Hematopoietic multipotent progenitor cell treated with erythropoietin and hydrocortisone succinate and interleukin-3 and kit ligand, for 4 days (in vitro differentiated cells): Measurements from ENCODE around the gene KIAA2012.

Source experiments
- DNase-seq: peaks from one replicate; pipeline ENCODE4 v3.0.0-alpha.2; 2015

The KIAA2012 gene

DNA sequence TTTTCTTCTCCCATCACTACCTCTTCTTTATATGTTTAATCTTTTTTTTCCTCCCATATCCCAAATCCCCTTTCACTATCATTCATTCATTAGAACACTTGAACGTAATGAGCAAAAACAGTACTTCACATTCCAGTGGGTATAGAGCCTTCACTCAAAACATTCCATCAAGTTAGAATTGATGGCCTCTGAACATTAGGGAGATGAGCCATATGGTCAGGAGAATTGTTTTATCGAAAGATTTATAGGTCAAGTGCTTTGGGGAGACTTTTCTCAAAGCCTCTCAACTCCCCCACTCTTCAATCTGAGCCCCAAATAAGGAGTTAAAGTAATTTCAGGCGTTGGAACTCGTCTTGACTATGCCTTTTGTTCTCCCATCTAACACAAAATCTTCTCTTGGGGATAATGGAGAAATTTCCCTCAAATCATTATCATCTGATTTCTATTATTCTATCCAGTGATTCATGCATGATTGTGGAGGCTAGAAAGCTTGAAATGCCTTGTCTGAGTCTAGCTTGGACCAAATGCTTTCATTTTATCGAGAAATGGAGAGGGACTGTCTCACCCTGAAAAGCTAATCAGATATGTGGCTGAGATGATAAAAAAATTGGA lies 79.2 kb downstream of the KIAA2012 start:
- DNase-seq = no peak

DNA sequence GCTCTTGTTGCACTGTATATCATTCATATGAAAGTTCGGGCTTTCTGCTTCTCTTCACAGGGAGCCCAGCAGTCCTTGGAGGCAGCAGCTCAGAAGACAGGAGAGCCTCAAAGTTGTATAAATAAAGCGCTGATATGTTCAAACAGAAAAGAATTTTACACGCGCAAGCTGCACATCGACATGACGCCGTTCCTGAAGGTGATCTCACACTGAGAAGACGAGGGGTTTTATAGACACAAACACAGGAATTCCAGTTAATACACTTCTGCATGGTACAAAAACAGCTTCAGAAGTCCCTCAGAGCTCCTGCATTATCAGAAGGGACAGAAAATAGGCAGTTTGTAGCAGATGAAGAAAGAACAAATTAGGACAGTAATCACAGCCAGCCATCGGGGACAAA lies 81.6 kb downstream of the KIAA2012 start:
- DNase-seq = no peak

DNA sequence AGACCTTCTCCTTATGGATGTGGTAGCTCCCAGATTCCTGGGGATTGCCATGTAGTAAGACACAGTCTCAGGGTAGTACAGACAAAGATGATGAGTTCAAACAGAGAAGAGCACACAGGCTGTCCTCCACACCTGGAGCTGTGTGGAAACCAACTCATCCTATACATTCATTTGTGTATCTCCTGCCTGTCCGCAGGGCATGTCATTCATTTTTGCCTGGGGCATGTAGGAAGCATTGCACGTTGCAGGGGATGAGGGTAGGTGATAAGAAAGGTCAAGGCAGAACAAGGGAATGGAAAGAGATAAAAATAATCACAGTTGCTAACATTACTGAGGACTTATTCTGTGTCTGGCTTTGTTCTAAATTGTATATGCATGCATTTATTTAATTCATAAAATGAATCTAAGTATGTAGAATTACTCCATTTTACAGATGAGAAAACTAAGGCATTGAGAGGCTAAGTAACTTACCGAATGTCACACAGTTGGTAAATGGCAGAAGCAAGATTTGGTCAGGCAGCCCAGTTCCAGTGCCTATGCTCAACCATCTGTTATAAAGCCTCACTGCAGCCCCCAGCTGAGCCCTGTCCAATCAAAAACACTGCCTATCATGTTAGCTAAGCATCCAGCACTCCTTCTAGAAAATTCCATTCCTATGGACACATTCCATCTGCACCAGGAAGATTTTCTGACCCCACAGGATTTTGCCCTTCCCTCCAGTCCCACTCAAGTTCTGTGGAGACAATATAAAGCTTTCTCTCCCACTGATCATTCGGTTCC lies 84.3 kb downstream of the KIAA2012 start:
- no peak for DNase-seq

DNA sequence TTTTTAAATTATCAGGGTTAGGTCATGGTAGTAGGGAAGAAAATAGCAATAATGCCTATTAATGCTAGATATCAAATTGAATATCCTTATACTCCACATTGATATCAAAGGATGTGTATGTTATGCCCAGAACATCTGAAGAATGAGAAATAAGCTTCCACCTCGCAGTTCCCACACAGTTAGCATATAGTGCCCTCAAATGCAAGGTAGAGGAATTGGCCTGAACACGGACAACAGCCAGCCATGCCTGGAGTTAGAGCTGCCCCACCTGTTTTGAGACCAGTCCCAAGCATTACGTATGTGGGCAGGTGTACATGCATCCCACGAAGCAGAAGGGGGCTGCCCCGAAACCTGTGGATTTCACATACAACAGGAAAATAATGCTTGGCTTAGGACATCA lies 85.7 kb downstream of the KIAA2012 start:
- peak; percentile 17 for DNase-seq

DNA sequence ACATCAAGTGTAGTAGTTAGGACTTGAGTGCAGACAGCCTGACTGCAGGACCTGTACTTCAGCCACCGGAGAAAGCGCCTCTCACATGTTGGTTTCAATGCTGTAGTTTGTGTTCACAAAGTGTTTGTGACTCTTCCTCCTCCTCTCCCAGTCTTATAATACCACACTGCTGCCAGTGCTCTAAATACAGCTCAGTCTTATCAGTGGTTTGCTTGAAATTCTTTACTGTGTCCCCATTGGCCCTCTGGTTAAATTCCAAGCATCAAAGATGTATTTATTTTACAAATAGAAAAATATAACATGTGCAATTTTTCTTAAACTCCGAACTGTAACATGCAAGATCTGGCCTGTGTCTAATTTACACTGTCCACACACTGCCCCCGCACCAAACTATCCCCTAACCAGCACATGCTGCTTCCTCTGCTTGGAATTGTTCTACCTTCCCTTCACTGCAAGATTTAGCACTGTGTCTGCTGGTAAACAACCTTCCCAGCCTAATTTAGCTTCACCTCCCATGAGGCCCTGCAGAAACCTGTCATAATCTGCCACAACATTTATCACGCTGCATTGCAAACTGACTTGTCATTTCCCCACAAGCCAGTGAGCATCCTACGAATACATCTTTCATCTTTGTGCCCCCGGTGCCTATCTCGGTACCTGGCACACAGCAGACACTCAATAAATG lies 88.2 kb downstream of the KIAA2012 start:
- DNase-seq = peak; percentile 33

DNA sequence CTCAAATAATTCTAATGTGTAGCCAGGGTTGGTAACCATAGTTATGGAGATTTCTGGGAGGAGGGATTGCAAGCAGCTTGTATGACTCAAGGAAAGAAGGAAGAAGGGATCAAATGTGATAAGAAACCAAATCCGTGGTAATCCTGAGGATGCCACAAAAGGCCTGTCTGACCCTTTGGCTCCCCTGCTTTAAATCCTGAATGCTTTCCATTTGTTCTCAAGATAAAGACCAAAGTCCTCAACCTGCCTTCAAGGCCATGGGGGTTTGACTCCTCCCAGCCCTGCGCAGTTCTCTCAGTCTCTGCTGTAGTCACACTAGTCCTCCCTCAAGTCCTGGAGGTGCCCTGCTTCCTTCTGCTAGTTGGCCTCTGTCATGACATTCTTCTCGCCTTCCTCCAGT lies 91.4 kb downstream of the KIAA2012 start:
- no peak for DNase-seq

DNA sequence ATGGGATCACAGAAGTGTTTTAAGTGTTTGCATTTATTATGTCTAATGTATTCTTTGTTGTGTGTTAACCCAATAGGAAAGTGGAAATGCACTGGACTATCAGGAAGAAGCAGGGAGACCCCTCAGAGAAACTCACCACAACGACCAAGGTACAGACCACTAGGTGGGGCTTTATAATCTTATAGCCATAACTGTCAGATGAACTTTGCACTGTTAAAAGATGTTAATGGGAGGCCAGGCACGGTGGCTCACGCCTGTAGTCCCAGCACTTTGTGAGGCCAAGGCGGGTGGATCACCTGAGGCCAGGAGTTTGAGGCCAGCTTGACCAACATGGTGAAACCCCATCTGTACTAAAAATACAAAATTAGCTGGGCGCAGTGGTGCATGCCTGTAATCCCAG lies 92.2 kb downstream of the KIAA2012 start:
- no peak for DNase-seq

DNA sequence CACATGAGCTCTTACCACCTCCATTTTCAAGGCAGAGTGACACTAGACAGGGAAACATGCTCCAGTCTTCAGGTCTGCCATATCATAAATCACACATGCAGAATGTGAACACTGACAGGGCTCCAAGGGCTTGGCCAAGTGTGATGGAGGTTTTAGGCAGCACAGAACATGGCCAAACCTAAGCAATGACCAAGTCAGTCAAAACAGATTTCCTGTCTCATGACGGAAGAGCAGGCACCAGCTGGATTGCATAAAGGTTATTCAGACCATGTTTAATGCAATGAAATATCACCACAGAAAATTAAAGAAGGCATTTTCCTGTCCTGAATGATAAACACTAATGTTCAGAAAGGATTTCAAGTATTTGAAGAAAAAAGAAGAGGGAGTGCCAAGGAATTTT lies 92.9 kb downstream of the KIAA2012 start:
- DNase-seq = peak; percentile 20

DNA sequence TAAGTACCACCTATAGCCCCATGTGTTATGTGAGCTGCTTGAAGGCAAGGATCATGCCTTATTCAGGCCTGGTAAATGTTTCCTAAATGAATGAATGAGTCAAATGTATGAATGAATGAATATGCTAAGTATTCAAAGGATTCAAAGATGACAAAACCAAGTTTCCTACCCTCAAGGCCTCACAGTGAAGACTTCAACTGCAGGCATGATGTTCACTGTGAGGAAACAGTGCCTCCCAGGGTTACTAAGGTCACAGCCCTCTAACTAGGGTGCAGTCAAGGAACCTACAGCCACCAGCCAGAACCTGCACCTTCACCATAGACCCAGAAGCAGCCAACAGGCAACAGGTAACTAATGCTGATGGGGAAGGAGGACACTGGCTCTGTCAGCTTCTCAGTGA lies 96.1 kb downstream of the KIAA2012 start:
- DNase-seq = no peak

DNA sequence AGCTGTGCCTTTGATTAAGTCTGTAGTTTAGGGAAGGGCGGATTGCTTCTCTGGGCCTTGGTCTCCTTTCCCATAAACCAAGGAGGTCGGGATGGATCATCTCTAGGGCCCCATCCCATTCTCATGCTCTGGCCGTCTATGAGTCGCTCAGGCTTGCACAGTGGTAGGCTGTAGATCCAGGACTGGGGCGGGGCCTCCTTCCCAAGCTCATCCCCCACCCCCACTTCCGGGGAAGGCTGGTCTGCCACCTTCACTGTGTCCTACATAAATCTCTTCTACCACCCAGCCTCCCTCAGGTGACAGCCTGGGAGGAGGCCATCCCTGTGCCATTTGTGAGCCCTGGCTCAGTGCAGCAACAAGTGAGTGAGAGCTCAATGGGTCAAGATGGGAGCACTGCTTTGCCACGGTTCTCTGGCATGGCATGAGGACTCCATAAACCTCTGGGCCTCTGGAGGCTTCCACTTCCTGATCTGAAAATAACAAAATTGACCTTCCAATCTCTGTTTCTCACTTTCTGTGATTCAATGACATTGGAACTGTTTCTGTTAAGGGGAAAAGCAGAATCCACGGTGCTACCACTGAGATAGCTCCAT lies 96.9 kb downstream of the KIAA2012 start:
- no peak for DNase-seq

DNA sequence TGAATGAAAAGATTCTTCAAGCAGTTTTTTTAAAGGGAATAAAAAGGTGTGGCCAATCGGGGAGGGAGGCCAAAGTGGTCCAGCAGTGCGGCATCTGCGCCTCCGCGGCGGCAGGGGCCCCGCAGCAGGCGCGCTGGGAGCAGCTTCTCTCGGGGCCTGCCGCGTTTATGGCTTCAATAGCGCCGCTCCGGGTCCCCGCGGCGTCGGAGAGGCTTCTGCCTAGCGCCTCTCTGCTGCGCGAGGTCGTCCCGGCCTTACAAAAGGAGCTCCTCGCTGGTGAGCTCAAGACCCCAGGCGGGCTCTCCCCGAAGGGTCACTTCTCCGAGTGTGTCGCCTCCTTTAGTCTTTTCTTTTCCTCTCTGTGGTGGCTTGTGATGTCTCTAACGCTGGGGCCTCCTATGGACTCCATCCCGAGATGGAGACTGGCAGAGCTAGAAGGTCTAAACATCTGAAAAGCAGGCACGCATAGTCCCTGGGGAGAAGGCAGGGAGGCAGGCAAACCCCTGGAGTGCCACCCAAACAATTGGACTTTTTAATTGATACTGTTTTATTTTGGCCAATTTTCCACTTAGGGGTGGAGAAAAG lies 98.3 kb downstream of the KIAA2012 start:
- peak; percentile 62 for DNase-seq

DNA sequence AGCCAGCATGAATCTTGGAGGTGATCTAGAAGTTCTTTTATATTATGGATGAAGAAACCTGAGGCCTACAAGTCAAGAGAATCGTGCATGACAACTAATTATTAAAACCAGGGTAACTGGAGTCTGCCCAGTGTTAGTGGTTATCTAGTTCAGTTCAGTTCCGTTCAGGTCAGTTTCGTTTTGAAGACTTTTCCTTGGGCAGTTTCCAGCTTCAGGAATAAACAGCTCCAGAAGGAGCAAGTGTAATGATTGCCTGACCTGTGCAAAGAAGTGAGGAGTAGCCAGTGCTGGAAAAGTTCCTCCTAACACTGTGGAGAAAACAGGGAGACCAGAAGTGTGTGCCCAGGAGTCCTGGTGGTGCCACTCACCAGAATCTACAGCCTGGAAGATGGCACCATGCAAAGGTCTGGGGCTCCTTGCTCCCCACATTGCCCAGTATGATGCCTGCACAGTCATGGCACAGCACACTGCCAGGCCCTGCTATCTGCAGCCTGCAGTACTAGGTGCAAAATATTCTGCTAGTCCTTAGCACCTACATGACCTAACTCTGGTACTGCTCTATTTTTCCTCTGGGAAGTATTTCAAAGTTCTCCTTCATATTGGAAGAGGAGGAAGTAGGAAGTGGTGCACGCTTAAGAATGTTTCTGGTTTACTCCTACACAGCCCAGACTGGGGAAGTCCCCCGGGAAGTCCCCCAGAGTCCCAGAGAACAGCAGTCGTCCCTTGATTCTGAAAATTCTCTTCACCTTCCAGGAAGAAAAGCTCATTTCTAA lies 99.6 kb downstream of the KIAA2012 start:
- no peak for DNase-seq

DNA sequence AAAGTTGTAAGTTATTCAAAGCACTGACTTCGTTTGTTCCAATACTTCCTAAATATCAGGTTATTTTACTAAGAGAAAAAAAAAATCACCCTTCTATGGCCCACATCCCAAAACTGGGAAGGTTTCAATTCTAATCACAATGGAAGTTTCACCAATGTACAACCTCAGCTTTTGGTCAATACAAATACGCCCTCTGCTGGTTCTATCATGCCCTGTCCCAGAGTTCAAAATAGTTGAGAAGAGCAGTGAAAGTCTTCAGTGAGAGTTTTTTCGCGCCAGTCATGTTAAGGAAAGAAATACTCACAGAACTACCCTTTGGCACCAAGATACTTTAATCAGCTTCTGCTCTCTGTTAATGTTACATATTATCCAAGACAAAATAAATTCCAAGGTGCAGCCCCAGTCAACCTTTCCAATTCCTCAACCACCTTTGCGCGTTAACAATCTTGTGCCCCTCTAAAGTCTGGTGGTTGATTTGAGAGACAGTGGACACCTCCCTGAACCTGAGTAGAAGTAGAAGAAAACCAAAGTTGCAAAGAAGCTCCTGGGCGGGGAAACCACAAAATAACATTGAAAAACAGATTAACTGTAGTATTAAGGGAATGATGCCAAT lies 105.4 kb downstream of the KIAA2012 start:
- DNase-seq = peak; percentile 85

DNA sequence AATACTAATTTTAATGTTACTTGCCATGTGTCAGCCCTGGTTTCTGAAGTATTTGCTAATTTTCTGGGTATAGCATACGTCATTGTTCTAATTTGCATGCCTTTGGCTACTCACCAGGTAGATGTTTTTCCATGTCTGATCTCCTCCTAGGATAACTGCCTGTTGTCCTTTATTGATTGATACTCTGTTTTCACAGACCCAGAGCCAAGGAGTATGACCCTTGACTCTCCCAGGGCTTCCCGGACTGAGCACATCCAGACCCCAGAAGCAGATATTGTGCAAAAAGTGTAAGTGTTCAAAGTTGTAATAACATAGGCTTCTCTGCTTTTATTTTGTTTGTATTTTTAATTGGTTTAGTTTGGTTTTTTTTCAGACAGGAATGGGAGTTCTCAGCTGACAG lies 111.5 kb downstream of the KIAA2012 start:
- no peak for DNase-seq

DNA sequence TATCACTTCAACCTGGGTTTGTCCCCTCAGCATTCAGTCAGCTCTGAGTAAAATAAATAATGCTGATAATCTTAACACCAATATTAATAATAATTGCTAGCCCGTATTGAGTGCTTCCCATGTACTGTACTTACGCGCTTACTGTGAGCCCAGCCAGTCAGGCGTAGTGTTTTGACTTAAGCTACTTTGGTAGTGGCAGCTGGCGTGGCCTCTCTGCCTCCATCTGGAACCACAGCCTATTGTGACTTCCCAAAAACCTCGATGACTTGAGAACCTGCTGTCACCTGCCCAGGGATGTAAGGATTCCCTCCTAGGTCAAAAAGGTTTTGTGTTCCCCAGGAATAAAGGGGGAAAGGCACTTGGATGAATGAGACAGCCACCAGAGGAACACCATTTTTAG lies 112.1 kb downstream of the KIAA2012 start:
- no peak for DNase-seq

DNA sequence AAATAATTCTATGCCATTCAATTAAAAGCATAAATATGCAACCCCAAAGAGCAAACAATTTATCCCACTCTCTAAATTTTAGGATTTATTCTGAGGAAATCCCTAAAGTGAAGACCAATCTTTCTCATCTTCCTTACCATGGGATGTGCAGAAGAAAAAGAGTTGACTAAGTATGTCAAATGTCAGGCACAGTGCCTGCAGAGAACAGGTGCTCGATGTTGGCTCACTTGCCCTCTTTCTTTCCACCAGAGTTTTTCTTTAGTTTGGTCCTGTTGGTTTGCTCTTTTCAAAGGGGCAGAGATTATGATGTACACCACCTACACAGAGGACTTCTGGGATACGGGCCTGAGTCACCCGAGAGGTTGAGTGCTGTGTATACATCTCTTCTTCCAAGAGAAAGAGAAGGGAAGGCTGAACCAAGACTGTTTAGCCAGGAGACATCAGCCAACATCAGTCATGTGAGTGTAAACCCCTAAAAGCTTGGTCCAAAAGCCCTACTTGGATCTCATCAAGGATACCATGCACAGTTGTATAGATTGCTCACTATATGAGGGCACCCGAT lies 113.7 kb downstream of the KIAA2012 start:
- DNase-seq = no peak

DNA sequence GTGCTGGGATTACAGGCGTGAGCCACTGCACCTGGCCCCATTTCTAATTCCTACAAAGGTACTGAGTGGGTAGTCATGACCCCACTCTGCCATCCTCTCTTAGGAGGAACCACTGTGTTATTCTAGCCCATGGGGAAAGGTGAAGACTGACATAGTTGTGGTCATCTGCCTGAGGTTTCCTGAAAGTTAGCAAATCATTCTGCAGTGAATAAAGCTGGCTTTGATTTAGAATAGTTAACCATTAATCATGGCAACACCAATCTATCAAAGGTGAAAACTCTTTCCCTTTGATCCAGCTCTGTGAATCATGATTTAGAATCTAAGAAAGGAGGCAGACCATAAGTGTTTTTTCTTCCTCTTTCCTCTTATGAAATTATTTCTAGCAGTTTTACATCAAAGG lies 114.5 kb downstream of the KIAA2012 start:
- no peak for DNase-seq

DNA sequence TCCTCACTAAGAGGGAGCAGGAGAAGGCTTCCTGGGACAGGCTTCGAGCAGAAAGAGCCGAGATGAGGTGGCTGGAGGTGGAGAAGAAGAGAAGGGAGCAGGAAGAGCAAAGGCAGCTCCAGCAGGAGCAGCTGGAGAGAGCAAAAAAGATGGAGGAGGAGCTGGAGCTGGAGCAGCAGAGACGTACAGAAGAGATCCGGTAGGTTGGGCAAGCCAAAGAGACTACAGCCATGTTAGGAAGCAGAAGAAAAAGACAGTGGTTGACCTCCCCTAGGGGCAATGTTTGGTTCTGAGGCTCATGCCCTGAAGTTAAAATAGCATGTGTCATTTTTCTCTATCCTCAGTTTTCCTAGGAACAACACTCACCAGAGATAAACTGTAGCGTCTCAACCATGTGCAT lies 120.2 kb downstream of the KIAA2012 start:
- DNase-seq = no peak

DNA sequence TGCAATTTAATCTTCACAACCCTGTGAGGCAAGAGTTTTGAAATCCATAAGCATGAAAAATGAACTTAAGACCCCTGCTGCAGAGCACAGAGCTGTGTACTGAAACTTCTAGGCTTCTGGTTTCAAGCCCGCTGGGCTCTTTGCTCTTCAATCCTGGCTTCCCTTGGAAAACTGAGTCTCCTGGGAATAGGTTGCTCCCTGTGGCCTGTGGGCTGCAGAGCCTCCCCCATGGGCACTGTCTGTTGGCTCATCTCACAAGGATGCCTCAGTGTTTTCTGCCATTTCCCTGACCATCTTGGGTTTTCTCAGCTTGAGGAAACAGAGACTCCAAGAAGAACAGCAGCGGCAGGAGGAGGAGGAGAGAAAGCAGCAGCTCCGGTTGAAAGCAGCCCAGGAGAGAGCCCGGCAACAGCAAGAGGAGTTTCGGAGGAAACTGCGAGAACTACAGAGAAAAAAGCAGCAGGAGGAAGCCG lies 120.9 kb downstream of the KIAA2012 start:
- no peak for DNase-seq

DNA sequence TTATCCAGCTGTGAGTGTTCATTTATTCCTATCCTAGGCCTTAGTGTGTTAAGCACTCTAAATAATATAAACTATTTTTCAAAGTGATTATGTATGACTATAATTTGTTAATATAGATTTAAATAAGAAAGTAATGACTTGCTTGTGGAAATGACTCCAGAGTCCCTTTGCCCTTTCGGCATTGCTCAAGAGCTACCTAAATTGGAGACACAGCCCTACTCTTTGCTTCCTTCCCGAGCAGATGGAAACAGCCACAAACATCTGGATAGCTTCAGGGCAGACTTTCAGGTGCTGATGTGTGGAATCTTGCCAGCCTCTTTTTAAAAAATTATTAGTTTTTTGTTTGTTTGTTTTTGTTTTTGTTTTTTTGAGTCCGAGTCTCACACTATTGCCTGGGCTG lies 121.4 kb downstream of the KIAA2012 start:
- DNase-seq = no peak

DNA sequence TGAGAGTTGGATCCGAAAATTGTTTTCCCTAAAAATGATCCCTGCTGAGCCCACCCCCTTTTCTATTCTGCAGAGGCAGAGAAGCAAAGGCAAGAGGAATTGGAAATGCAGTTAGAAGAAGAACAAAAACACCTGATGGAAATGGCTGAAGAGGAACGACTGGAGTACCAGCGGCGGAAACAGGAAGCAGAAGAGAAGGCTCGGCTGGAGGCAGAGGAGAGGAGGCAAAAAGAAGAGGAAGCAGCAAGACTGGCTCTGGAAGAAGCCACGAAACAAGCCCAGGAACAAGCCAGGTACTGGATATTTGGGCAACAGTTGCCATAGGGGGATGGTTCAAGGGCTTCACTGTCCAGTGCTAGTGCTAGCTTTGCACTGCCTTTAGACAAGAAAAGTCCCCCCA lies 123.7 kb downstream of the KIAA2012 start:
- peak; percentile 45 for DNase-seq
